IMR-90 (cell line): ENCODE results near the gene IL1RL1. TPM values are rescaled to one million over a fixed set of nuclear protein-coding genes. Genes with fewer than 3 reads are reported as not detected.

Experiments used
- ATAC-seq: fragments of 200-7000 bp; cut with Tn5 transposase; 2 replicates; pipeline ENCODE4 v1.9.1; 2020; ENCODE audit warnings: low read depth, mild to moderate bottlenecking, moderate library complexity
- BruUV-seq: library from RNA; stranded (reverse); fragments of 400-500 nt; replicated peaks from 2 replicates; lab custom pipeline; 2021; lab: Mats Ljungman, UMichigan
- CTCF ChIA-PET: fragments of 300-600 bp; formaldehyde crosslinking; extraction: SDS; loops from one replicate; lab custom pipeline; 2021; ENCODE audit warnings: antibody characterized with exemption; lab: Yijun Ruan, JAX
- POLR2A ChIA-PET: fragments of 300-600 bp; sonication (Branson Sonifier 250); formaldehyde crosslinking; loops from one replicate; lab custom pipeline; 2022; ENCODE audit warnings: antibody characterized with exemption; ENCODE audit not compliant: unreplicated experiment; lab: Charles Lee
- DNase-seq: peaks from one replicate; pipeline ENCODE4 v3.0.0; 2013
- H2AFZ ChIP-seq: replicated peaks from 2 replicates; pipeline ENCODE3; 2013; ENCODE audit warnings: low read length, mild to moderate bottlenecking; ENCODE audit not compliant: poor library complexity
- H2AK5ac ChIP-seq: 2 replicates; pipeline ENCODE4 v1.6.1; 2013; ENCODE audit warnings: low read depth, low read length, inconsistent platforms
- H2AK9ac ChIP-seq: replicated peaks from 2 replicates; pipeline ENCODE3; 2013; ENCODE audit warnings: mild to moderate bottlenecking, low read depth, low read length, moderate library complexity; ENCODE audit not compliant: poor library complexity
- H2BK120ac ChIP-seq: 2 replicates; pipeline ENCODE4 v1.6.1; 2013; ENCODE audit warnings: low read depth, low read length, inconsistent platforms
- H2BK15ac ChIP-seq: 3 replicates; pipeline ENCODE4 v1.6.1; 2013; ENCODE audit warnings: low read depth, low read length, inconsistent platforms
- H2BK20ac ChIP-seq: 2 replicates; pipeline ENCODE4 v1.6.1; 2013; ENCODE audit warnings: low read depth, mild to moderate bottlenecking, inconsistent platforms, low read length, moderate library complexity
- H2BK5ac ChIP-seq: 2 replicates; pipeline ENCODE4 v1.6.1; 2013; ENCODE audit warnings: mild to moderate bottlenecking, low read depth, low read length, inconsistent platforms; ENCODE audit not compliant: poor library complexity, severe bottlenecking
- H3K14ac ChIP-seq: replicated peaks from 2 replicates; pipeline ENCODE4 v1.6.1; 2013; ENCODE audit warnings: low read depth, low read length, inconsistent platforms
- H3K18ac ChIP-seq: 2 replicates; pipeline ENCODE4 v1.6.1; 2013; ENCODE audit warnings: low read depth, low read length, control low read depth
- H3K23ac ChIP-seq: 2 replicates; pipeline ENCODE4 v1.6.1; 2013; ENCODE audit warnings: low read depth, low read length, inconsistent platforms
- H3K27ac ChIP-seq: 2 replicates; pipeline ENCODE4 v1.5.1; 2013; ENCODE audit warnings: mild to moderate bottlenecking, control low read depth, low read length; ENCODE audit not compliant: insufficient read depth
- H3K27me3 ChIP-seq: 2 replicates; pipeline ENCODE4 v1.6.1; 2013; ENCODE audit warnings: low read length; ENCODE audit not compliant: control insufficient read depth, insufficient read depth
- H3K36me3 ChIP-seq: 2 replicates; pipeline ENCODE4 v1.6.1; 2013; ENCODE audit warnings: low read length, mixed read lengths; ENCODE audit not compliant: control insufficient read depth, insufficient read depth
- H3K4ac ChIP-seq: 2 replicates; pipeline ENCODE4 v1.6.1; 2013; ENCODE audit warnings: low read depth, low read length, inconsistent platforms
- H3K4me1 ChIP-seq: 2 replicates; pipeline ENCODE4 v1.6.1; 2013; ENCODE audit warnings: low read length, mixed read lengths; ENCODE audit not compliant: control insufficient read depth, insufficient read depth
- H3K4me2 ChIP-seq: 2 replicates; pipeline ENCODE4 v1.6.1; 2013; ENCODE audit warnings: low read depth, mild to moderate bottlenecking, control low read depth, low read length, moderate library complexity
- H3K4me3 ChIP-seq: 2 replicates; pipeline ENCODE4 v1.5.1; 2013; ENCODE audit warnings: low read depth, mild to moderate bottlenecking, control low read depth, low read length, moderate library complexity; ENCODE audit not compliant: insufficient read depth
- H3K56ac ChIP-seq: 2 replicates; pipeline ENCODE4 v1.6.1; 2013; ENCODE audit warnings: low read length, inconsistent platforms; ENCODE audit not compliant: insufficient read depth; ENCODE audit errors: extremely low read depth
- H3K79me1 ChIP-seq, 2 experiments: 2 replicates each; pipeline ENCODE4 v1.6.1; 2013; ENCODE audit warnings: low read length in 2 of 2, inconsistent platforms in 1 of 2, low read depth in 1 of 2
- H3K9ac ChIP-seq: 2 replicates; pipeline ENCODE4 v1.6.1; 2013; ENCODE audit warnings: low read depth, low read length, control low read depth
- H3K9me1 ChIP-seq: 2 replicates; pipeline ENCODE4 v1.6.1; 2013; ENCODE audit warnings: low read length, inconsistent platforms; ENCODE audit not compliant: insufficient read depth
- H3K9me3 ChIP-seq: 2 replicates; pipeline ENCODE4 v1.6.1; 2013; ENCODE audit warnings: low read length; ENCODE audit not compliant: control insufficient read depth, insufficient read depth
- H4K20me1 ChIP-seq: 2 replicates; pipeline ENCODE4 v1.6.1; 2013; ENCODE audit warnings: low read length, inconsistent platforms; ENCODE audit not compliant: insufficient read depth
- H4K5ac ChIP-seq: 2 replicates; pipeline ENCODE4 v1.6.1; 2013; ENCODE audit warnings: mild to moderate bottlenecking, low read depth, low read length, control low read depth
- H4K8ac ChIP-seq, 2 experiments: 2 replicates each; pipeline ENCODE4 v1.6.1; 2013; ENCODE audit warnings: low read depth in 2 of 2, low read length in 2 of 2, control low read depth in 1 of 2, inconsistent platforms in 1 of 2
- H4K91ac ChIP-seq: 2 replicates; pipeline ENCODE4 v1.6.1; 2013; ENCODE audit warnings: low read depth, low read length, inconsistent platforms; ENCODE audit not compliant: insufficient read depth
- BHLHE40 ChIP-seq: fragments of 150-350 bp; IDR thresholded peaks from 2 replicates; pipeline ENCODE4 v1.6.1; 2016; ENCODE audit warnings: mild to moderate bottlenecking, low read depth, low read length
- CEBPB ChIP-seq: IDR thresholded peaks from 2 replicates; pipeline ENCODE4 v1.6.1; 2012; ENCODE audit warnings: low read depth, low read length, improper control_type of control experiment
- CHD1 ChIP-seq: IDR thresholded peaks from 2 replicates; pipeline ENCODE4 v1.6.1; 2012; ENCODE audit warnings: low read depth, low read length, improper control_type of control experiment
- FOS ChIP-seq: fragments of 150-350 bp; IDR thresholded peaks from 2 replicates; pipeline ENCODE4 v1.6.1; 2016; ENCODE audit warnings: low read depth, low read length
- NFE2L2 ChIP-seq: fragments of 150-350 bp; IDR thresholded peaks from 2 replicates; pipeline ENCODE4 v1.6.1; 2016; ENCODE audit warnings: low read depth, mild to moderate bottlenecking, low read length
- POLR2A ChIP-seq: IDR thresholded peaks from 2 replicates; pipeline ENCODE4 v1.6.1; 2012; ENCODE audit warnings: mild to moderate bottlenecking, low read depth, low read length
- RAD21 ChIP-seq: IDR thresholded peaks from 2 replicates; pipeline ENCODE4 v1.6.1; 2012; ENCODE audit warnings: low read length, improper control_type of control experiment
- WGBS, 2 experiments: methylation state at CpG; one replicate each; pipeline versions ENCODE4 v1.1.5 to v1.1.7; 2013; ENCODE audit warnings: missing lambda C conversion rate in 2 of 2; ENCODE audit not compliant: insufficient read length in 1 of 2; ENCODE audit errors: extremely low coverage in 2 of 2; 5-methylcytosine and 5-hydroxymethylcytosine counted together
- dilution Hi-C: fragments of 300-500 bp; cut with HindIII; formaldehyde crosslinking; loops from one replicate; pipeline ENCODE4 v1.14.3; 2018; ENCODE audit warnings: low sequenced_read_pairs; ENCODE audit not compliant: unreplicated experiment
- in situ Hi-C: fragments of 300-500 bp; cut with MboI; formaldehyde crosslinking; loops from 3 replicates; pipeline ENCODE4 v1.14.3; 2019; ENCODE audit warnings: low sequenced_read_pairs, inconsistent platforms, mixed read lengths
- intact Hi-C: fragments of 100-400 bp; cut with micrococcal nuclease; formaldehyde crosslinking; loops from 2 replicates; pipeline ENCODE4 v1.10.0; 2022
- polyA plus RNA-seq, 3 experiments: library from polyadenylated mRNA; depleted of rRNA; stranded (reverse); fragments of >200 nt; gene quantifications; 2 replicates each; pipeline ENCODE4 v1.2.3, GENCODE V29; 2012; ENCODE audit warnings: low replicate concordance in 1 of 3
- total RNA-seq: library from RNA; depleted of rRNA; stranded (reverse); fragments of >200 nt; gene quantifications from 2 replicates; pipeline ENCODE4 v1.2.3, GENCODE V29; 2012

IL1RL1 gene
- total and polyA plus RNA-seq, 2 of the 4 experiments (the other 2 are of a cell fraction) = under 0.01 to 0.14 TPM

DNA sequence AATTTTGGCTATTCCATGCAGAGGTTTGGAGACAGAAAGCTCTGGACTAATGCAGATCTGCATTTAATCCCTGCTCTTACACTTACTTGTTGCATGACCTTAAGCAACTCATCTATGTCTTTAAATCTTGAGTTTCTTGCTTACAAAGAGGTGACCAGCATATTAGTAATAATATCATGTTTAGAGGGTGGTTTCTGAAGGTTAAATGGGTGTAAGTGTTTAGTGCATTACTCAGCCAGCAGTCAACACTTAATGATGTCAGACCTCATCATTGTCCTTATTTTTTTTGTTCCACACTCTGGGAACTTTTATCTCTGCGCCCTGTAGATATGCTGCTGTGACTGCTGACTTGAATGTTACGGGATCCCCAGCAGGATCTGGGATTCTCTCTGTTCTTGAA is 1.7 kb downstream of the IL1RL1 start:
- Histone ChIP-seq H4K91ac (no peak overlapping the region; the same call in 1 of the 2 replicates), H2BK120ac (peak overlapping the region; percentile 61), H3K4me1 (peaks cover 10% of the 10 kb centered on the region), H3K4me3 (no peak overlapping the region), H2AK9ac (no peak overlapping the region), H4K5ac (no peak overlapping the region), H3K27me3 (peaks cover 2% of the 10 kb centered on the region; the same call in 1 of the 2 replicates), H3K4ac (peak overlapping the region; percentile 65; the same call in 1 of the 2 replicates), H4K8ac (peak overlapping the region in 1 of 2 experiments; percentile 59; a peak in 2 of 4 replicates), H3K36me3 (no peaks in the 10 kb centered on the region), H3K9me3 (no peaks in the 10 kb centered on the region), H3K23ac (no peak overlapping the region), H3K14ac (peak overlapping the region; percentile 77; the same call in 1 of the 2 replicates), H2BK5ac (peak overlapping the region; percentile 28), H3K9me1 (peaks cover 4% of the 10 kb centered on the region), H3K4me2 (peak overlapping the region; percentile 44; the same call in 1 of the 2 replicates), H3K27ac (no peak overlapping the region), H3K18ac (peak overlapping the region; percentile 39; the same call in 1 of the 2 replicates), H2AFZ (no peak overlapping the region), H3K79me1 (no peaks in the 10 kb centered on the region), H3K56ac (no peak overlapping the region), H2BK20ac (peak overlapping the region; percentile 59), H2BK15ac (0 out of 3 replicates have a peak overlapping the region, but pooled peaks have one; percentile 37), H2AK5ac (no peak overlapping the region), H3K9ac (no peak overlapping the region), H4K20me1 (no peaks in the 10 kb centered on the region)
- no CpG with 5 or more reads among the region's 2 CpGs for WGBS, 2 experiments
- DNase-seq = peak; percentile 95
- ATAC-seq = peak; percentile 83
- intact Hi-C loops = no loop called here
- no TSS peak for BruUV-seq
- ChIA-PET CTCF (no interaction called here), POLR2A (no interaction called here)
- in situ Hi-C loops = no loop called here
- dilution Hi-C loops = no loop called here
- TF ChIP-seq CHD1 = no peak
- peak; percentile 80 for TF ChIP-seq CEBPB
- TF ChIP-seq FOS = peak; percentile 57
- TF ChIP-seq NFE2L2 = 0 out of 2 replicates have a peak, but pooled peaks have one; percentile 12
- peak; percentile 53 for TF ChIP-seq BHLHE40
- TF ChIP-seq POLR2A = peak; percentile 30; the same call in 1 of the 2 replicates
- no peak for TF ChIP-seq RAD21
